A549 (cell line): ENCODE results near the gene MGAT5. TPM values are rescaled to one million over a fixed set of nuclear protein-coding genes. Genes with fewer than 3 reads are reported as not detected.

ENCODE experiments used
- ATAC-seq, 2 experiments: fragments of 200-7000 bp in 1 of 2; fragments of >200 bp in 1 of 2; cut with Nextera tagmentation in 1 of 2; cut with Tn5 transposase in 1 of 2; 3 replicates each; pipeline versions ENCODE4 v1.8.0 to v1.9.1; 2018 to 2020; ENCODE audit warnings: mild to moderate bottlenecking in 1 of 2, moderate library complexity in 1 of 2
- CTCF ChIA-PET: fragments of 300-600 bp; sonication (Branson Sonifier 250); formaldehyde crosslinking; extraction: SDS; loops from one replicate; lab custom pipeline; 2021; ENCODE audit warnings: antibody characterized with exemption, inconsistent platforms; lab: Yijun Ruan, JAX
- POLR2A ChIA-PET: fragments of 350-600 bp; formaldehyde crosslinking; extraction: SDS; loops from one replicate; lab custom pipeline; 2021; ENCODE audit warnings: antibody characterized with exemption, inconsistent platforms; lab: Yijun Ruan, JAX
- DNase-seq, 2 experiments: peaks; one replicate each; pipeline versions ENCODE4 v3.0.0 to v3.0.0-alpha.2; 2011 to 2016; ENCODE audit warnings: low read depth in 1 of 2, low spot score in 1 of 2
- FAIRE-seq: peaks from 2 replicates; lab custom pipeline; 2011; peaks lifted over from hg19 to GRCh38; lab: Jason Lieb, UNC
- H3K27ac ChIP-seq, 2 experiments: fragments of >200 bp; sonication (Bioruptor Twin); formaldehyde crosslinking; 3 replicates each; pipeline ENCODE4 v1.5.1; 2016 to 2017
- H3K4me1 ChIP-seq: fragments of >200 bp; sonication (Bioruptor Twin); formaldehyde crosslinking; 3 replicates; pipeline ENCODE4 v1.6.1; 2016
- H3K4me2 ChIP-seq: fragments of >200 bp; sonication (Bioruptor Twin); formaldehyde crosslinking; 3 replicates; pipeline ENCODE4 v1.6.1; 2016
- H3K4me3 ChIP-seq: fragments of >200 bp; sonication (Bioruptor Twin); formaldehyde crosslinking; 3 replicates; pipeline ENCODE4 v1.5.1; 2016
- H3K9me3 ChIP-seq: fragments of >200 bp; sonication (Bioruptor Twin); formaldehyde crosslinking; 3 replicates; pipeline ENCODE4 v1.6.1; 2016
- CBX8 ChIP-seq: fragments of 200-600 bp; sonication (generic); IDR thresholded peaks from 2 replicates; pipeline ENCODE4 v1.6.1; 2016
- CEBPB ChIP-seq, 2 experiments: fragments of >200 bp in 1 of 2; sonication (Bioruptor Twin) in 1 of 2; formaldehyde crosslinking in 1 of 2; IDR thresholded peaks; 2 replicates each; pipeline ENCODE4 v1.6.1; 2012 to 2016
- CHD2 ChIP-seq: fragments of 150-350 bp; IDR thresholded peaks from 2 replicates; pipeline ENCODE4 v1.6.1; 2014; ENCODE audit warnings: low read length; ENCODE audit not compliant: partially characterized antibody
- CHD4 ChIP-seq: fragments of 200-600 bp; sonication (generic); IDR thresholded peaks from 2 replicates; pipeline ENCODE4 v1.6.1; 2016; ENCODE audit warnings: antibody characterized with exemption, mild to moderate bottlenecking, borderline replicate concordance
- CTCF ChIP-seq: fragments of >200 bp; sonication (Bioruptor Twin); formaldehyde crosslinking; IDR thresholded peaks from 3 replicates; pipeline ENCODE4 v1.5.1; 2016
- E2F6 ChIP-seq: IDR thresholded peaks from 2 replicates; pipeline ENCODE4 v1.6.1; 2012; ENCODE audit warnings: low read depth, borderline replicate concordance
- EP300 ChIP-seq, 2 experiments: fragments of >200 bp; sonication (Bioruptor Twin); formaldehyde crosslinking; IDR thresholded peaks; 2 replicates in 1 of 2; 3 replicates in 1 of 2; pipeline ENCODE4 v1.6.1; 2016 to 2017
- HDAC2 ChIP-seq: fragments of 200-600 bp; sonication (generic); IDR thresholded peaks from 2 replicates; pipeline ENCODE4 v1.6.1; 2016
- HES2 ChIP-seq: fragments of >200 bp; sonication (Bioruptor Twin); formaldehyde crosslinking; IDR thresholded peaks from 2 replicates; pipeline ENCODE4 v1.6.1; 2016
- HEYL ChIP-seq: fragments of 250-450 bp; sonication (Bioruptor Pico); IDR thresholded peaks from 2 replicates; pipeline ENCODE4 v1.8.0; 2021; ENCODE audit warnings: mild to moderate bottlenecking, moderate library complexity
- KDM5A ChIP-seq: fragments of 200-600 bp; sonication (generic); IDR thresholded peaks from 2 replicates; pipeline ENCODE4 v1.6.1; 2016; ENCODE audit warnings: antibody characterized with exemption, mild to moderate bottlenecking
- MAZ ChIP-seq: fragments of 150-350 bp; IDR thresholded peaks from 2 replicates; pipeline ENCODE4 v1.6.1; 2014; ENCODE audit warnings: antibody characterized with exemption, low read depth, low read length, borderline replicate concordance
- MYC ChIP-seq: IDR thresholded peaks from 2 replicates; pipeline ENCODE4 v1.6.1; 2012; ENCODE audit warnings: mild to moderate bottlenecking, inconsistent platforms, low read length, improper control_type of control experiment, borderline replicate concordance
- NFE2L2 ChIP-seq: fragments of 150-350 bp; conservative IDR thresholded peaks from 2 replicates; pipeline ENCODE4 v1.6.1; 2014; ENCODE audit warnings: low read length
- PBX3 ChIP-seq: IDR thresholded peaks from 2 replicates; pipeline ENCODE4 v1.6.1; 2012
- PHF8 ChIP-seq: fragments of 200-600 bp; sonication (generic); IDR thresholded peaks from 2 replicates; pipeline ENCODE4 v1.6.1; 2016; ENCODE audit warnings: low read depth, mild to moderate bottlenecking, antibody characterized with exemption, moderate library complexity, borderline replicate concordance
- REST ChIP-seq: fragments of 200-600 bp; sonication (generic); IDR thresholded peaks from 2 replicates; pipeline ENCODE4 v1.6.1; 2016; ENCODE audit warnings: antibody characterized with exemption, mild to moderate bottlenecking, moderate library complexity
- RNF2 ChIP-seq: fragments of 200-600 bp; sonication (generic); IDR thresholded peaks from 2 replicates; pipeline ENCODE4 v1.6.1; 2016; ENCODE audit warnings: low read depth, mild to moderate bottlenecking, antibody characterized with exemption, moderate library complexity, borderline replicate concordance
- SMC3 ChIP-seq: fragments of >200 bp; sonication (Bioruptor Twin); formaldehyde crosslinking; IDR thresholded peaks from 3 replicates; pipeline ENCODE4 v1.6.1; 2018; ENCODE audit warnings: inconsistent platforms
- ZC3H11A ChIP-seq: fragments of 450-650 bp; IDR thresholded peaks from 2 replicates; pipeline ENCODE4 v1.6.1; 2014; ENCODE audit warnings: antibody characterized with exemption, mild to moderate bottlenecking
- ZFP36 ChIP-seq: fragments of 450-650 bp; IDR thresholded peaks from 2 replicates; pipeline ENCODE4 v1.6.1; 2014; ENCODE audit warnings: borderline replicate concordance; ENCODE audit not compliant: partially characterized antibody
- ZNF302 ChIP-seq: fragments of 250-450 bp; sonication (Bioruptor Pico); IDR thresholded peaks from 2 replicates; pipeline ENCODE4 v1.9.0; 2021; ENCODE audit warnings: inconsistent platforms, mild to moderate bottlenecking, moderate library complexity
- WGBS: methylation state at CpG from one replicate; pipeline ENCODE4 v1.1.6; 2017; ENCODE audit errors: missing lambda C conversion rate; 5-methylcytosine and 5-hydroxymethylcytosine counted together
- polyA plus RNA-seq, 4 experiments: library from polyadenylated mRNA; depleted of rRNA in 3 of 4; stranded (reverse); fragments of >200 nt; fragmentation: RNase III in 1 of 4; extraction: RNeasy Plus Mini Kit Qiagen cat#74134 plus additional on column Dnase treatment in 1 of 4; gene quantifications; 2 replicates in 3 of 4; 3 replicates in 1 of 4; pipeline ENCODE4 v1.2.3, GENCODE V29; 2011 to 2017

The MGAT5 gene
- polyA plus RNA-seq, 2 of the 4 experiments (the other 2 are of a cell fraction): 13.2 to 17.1 TPM

GRCh38 chr2:134493797-134494196 lies 239.9 kb downstream of the MGAT5 start:
- ChIA-PET POLR2A (no interaction called here), CTCF (interaction anchor here (0.9 kb wide), 1 partner anchor 23 kb away, joined by 3 read pairs; no protein-coding TSS in a partner anchor)
- no peak for FAIRE-seq
- H3K27ac ChIP-seq: no peak overlapping the region
- TF ChIP-seq CBX8 (no peak), CHD4 (no peak), E2F6 (no peak), HDAC2 (no peak), MAZ (no peak), ZC3H11A (no peak), SMC3 (no peak), REST (no peak)
- H3K4me2 ChIP-seq: no peak overlapping the region
- ATAC-seq: no peak
- no peaks in the 10 kb centered on the region for H3K4me1 ChIP-seq
- H3K4me3 ChIP-seq: no peak overlapping the region
- 16% methylated on average over 4 of the region's 4 CpGs for WGBS
- H3K9me3 ChIP-seq: no peaks in the 10 kb centered on the region
- DNase-seq: no peak

GRCh38 chr2:134498654-134499053 lies 244.8 kb downstream of the MGAT5 start:
- no peaks in the 10 kb centered on the region for H3K4me1 ChIP-seq
- no peak for FAIRE-seq
- ATAC-seq: no peak
- ChIA-PET POLR2A (no interaction called here), CTCF (no interaction called here)
- no peak overlapping the region for H3K4me2 ChIP-seq
- no peak overlapping the region for H3K27ac ChIP-seq
- TF ChIP-seq PHF8: no peak
- DNase-seq: no peak
- 27% methylated on average over 3 of the region's 7 CpGs for WGBS
- H3K4me3 ChIP-seq: no peak overlapping the region
- H3K9me3 ChIP-seq: no peaks in the 10 kb centered on the region

GRCh38 chr2:134499307-134499926 lies 245.5 kb downstream of the MGAT5 start:
- Histone ChIP-seq H3K4me1 (no peaks in the 10 kb centered on the region), H3K9me3 (no peaks in the 10 kb centered on the region)
- no peak for ATAC-seq
- no peak for TF ChIP-seq CEBPB (IDR thresholded peaks at IDR 0.05)
- no peak for TF ChIP-seq HEYL (CRISPR knock-in tag)
- no peak for TF ChIP-seq HDAC2
- TF ChIP-seq ZFP36: no peak
- no peak for TF ChIP-seq NFE2L2
- TF ChIP-seq EP300 (IDR thresholded peaks at IDR 0.05): no peak
- TF ChIP-seq, all 56 proteins: peak for 0
- Histone ChIP-seq H3K4me2 (no peak overlapping the region), H3K27ac (no peak overlapping the region), H3K4me3 (no peak overlapping the region)
- DNase-seq: no peak
- WGBS: 46% methylated on average over 9 of the region's 9 CpGs
- ChIA-PET POLR2A (no interaction called here), CTCF (no interaction called here)
- no peak for FAIRE-seq

GRCh38 chr2:134500211-134500935 lies 246.5 kb downstream of the MGAT5 start:
- no peak for FAIRE-seq
- WGBS: 47% methylated on average over 9 of the region's 9 CpGs
- Histone ChIP-seq H3K4me2 (no peak overlapping the region), H3K4me3 (no peak overlapping the region), H3K4me1 (no peaks in the 10 kb centered on the region), H3K27ac (no peak overlapping the region), H3K9me3 (no peaks in the 10 kb centered on the region)
- no peak for DNase-seq
- POLR2A ChIA-PET: no interaction called here
- CTCF ChIA-PET: no interaction called here
- no peak for ATAC-seq
- TF ChIP-seq MAZ (no peak), ZNF302 (CRISPR knock-in tag) (no peak), HDAC2 (no peak), EP300 (IDR thresholded peaks at IDR 0.05) (no peak), PBX3 (no peak), HES2 (no peak), CTCF (no peak), MYC (no peak), KDM5A (no peak), CHD2 (no peak), SMC3 (no peak), RNF2 (no peak)
